Stimulated activated CD4-positive, alpha-beta T cell treated with anti-CD3 and anti-CD28 coated beads, TNF-alpha, amount 100 ng/mL, for 1 hour (primary cell): ENCODE data around the gene RGS16.
"Not testable (repeated sequence)": the region's sequence is repeated elsewhere in the genome, so short reads cannot be mapped to it uniquely, and the experiment has no call there.

Source experiments
- DNase-seq, 3 donors: peaks; one replicate each; pipeline ENCODE4 v3.0.0-alpha.2; 2020; ENCODE audit warnings: low read depth in 3 of 3, low spot score in 1 of 3

Gene RGS16, protein sequence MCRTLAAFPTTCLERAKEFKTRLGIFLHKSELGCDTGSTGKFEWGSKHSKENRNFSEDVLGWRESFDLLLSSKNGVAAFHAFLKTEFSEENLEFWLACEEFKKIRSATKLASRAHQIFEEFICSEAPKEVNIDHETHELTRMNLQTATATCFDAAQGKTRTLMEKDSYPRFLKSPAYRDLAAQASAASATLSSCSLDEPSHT

DNA sequence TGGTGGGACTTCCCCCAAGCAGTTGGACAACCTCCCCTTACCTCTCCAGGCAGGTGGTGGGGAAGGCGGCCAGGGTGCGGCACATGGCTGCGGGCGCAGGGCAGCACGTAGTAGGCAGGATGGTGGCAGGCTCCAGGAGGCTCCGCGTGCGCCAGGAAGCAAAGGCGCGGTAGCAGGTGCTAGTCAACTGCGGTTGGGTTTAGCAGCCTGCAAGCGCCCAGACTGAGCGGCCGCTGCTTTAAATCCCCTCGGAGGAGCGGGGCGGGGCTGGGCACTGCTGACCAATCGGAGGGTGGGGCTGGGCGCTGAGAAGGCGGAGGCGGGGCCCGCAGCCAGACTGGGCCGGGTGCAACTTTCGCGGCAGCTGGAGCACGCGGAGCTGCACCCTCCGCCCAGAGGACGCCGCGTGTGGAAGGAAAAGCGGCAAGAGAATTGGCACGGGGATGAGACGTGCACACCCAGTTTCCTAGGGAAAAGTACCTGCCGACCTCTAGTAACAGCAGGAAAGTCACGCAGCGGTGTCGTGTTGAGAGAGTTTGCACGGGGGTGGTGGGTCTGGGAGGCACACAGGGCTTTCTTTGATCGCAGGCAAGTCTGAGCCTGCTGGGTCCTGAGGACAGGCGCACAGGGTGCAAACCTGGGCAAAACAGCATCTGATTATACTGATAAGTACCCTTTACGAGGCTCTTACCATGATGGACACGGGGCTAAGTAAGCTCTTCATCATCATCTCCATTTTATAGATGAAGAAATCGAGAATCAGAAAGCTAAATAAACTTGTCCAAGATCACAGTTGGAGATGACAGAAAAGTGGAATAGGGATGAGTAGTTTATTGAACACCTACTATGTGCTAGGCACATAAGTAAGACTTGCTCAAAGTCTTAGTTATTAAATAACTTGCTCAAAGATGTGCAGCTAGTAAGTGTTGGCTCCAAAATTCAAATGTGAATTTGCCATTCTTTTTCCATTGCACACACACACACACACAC lies at the start of gene RGS16:
RGS16 (minus strand) TSS at position 215 of the 990 bp plus-strand sequence; CDS start at position 85, 130 bp downstream.
- peak; percentile 84 to 91 (median 84) for DNase-seq

DNA sequence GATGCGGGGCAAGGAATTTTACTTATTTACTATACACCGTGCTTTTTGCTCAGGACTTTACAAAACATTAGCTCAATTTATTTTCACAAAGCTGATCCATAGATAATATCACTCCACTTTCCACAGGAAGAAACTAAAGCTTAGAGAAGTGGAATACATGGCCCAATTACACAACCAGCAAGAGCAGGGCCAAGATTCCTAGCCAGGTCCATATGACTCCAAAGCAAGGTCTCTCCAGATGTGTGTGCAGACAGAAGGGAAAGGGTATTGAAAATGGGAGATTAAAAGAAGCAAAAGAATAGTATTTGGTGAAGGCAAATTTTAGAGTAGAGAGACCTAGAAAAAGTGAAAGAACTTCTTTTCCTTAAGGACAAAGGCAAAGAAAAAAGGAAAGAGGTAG lies 49.8 kb upstream of the RGS16 start:
- DNase-seq, result no peak

DNA sequence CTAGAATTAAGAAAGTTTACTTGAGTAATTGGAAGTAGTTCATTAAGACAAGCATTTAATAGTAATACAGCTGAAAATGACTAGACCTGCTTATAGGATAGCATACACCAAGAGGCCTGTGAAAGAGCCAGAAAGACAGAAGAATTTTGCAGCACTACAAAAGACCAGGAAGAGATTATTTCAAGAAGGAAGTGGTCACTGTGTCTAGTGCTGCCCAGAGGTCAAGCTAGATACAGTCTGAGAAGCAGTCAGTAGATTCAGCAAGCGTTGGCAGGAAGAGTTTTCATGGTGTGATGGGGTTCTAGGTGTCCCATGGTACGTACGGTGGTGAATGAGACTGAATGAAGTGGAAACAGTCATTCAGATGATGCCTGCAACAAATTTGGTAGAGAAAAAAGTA lies 48.7 kb upstream of the RGS16 start:
- no peak for DNase-seq

DNA sequence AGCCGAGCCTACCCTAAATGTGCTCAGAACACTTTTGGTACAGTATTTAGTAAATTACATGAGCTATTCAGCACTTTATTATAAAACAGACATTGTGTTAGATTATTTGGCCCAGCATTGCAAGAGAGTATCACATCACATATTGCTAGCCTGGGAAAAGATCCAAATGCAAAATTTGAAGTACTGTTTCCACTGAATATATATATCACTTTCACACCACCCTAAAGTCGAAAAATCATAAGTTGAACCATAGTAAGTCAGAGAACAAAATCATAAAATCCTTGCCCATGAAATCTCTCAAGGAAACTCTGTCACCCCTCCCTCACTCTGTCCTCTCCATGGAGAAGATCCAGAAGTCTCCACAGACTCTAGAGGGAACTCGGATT lies 47.1 kb upstream of the RGS16 start:
- DNase-seq, result no peak

DNA sequence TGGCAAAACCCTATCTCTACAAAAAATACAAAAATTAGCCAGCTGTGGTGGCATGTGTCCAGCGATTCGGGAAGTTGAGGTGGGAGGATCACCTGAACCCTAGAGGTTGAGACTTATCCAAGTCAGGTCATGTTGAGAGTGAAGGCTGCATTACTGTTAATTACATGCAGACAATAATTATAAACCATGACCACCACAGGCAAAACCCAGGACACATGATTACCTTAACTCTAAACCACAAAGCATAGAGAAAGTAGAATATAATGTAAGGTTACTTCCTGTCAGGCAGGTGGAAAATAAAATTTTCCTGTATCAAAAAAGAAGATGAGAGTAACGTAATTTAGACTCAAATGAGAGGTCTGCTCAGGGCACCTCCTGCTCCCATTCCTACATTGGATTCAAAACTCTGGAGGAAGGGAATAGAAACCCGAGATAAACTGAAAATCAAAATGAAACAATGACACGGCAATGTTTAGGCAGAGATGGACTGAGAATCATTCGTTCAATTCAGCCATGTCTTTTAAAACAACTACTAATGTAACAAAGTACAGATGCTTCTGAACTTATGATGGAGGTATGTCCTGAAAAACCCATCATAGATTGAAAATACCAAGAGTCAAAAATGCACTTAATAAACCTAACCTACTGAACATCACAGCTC lies 46.6 kb upstream of the RGS16 start:
- no peak for DNase-seq

DNA sequence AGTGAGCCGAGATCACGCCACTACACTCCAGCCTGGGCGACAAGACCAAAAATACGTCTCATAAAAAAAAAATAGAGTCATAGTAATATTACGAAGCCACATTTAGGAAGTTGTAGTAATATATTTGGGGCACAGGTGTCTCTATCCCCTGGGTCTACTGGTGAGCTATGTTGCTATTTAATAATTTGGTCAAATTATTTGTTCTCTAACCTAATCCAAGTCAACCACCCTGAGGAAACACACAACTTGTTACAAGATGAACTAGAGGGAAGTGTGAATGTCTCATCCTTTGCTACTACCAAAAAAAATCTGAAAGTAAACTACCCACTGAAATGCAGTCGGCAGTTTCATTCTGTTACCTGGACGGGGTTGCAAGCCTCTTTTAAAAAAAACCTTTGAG lies 44.9 kb upstream of the RGS16 start:
- no peak for DNase-seq

DNA sequence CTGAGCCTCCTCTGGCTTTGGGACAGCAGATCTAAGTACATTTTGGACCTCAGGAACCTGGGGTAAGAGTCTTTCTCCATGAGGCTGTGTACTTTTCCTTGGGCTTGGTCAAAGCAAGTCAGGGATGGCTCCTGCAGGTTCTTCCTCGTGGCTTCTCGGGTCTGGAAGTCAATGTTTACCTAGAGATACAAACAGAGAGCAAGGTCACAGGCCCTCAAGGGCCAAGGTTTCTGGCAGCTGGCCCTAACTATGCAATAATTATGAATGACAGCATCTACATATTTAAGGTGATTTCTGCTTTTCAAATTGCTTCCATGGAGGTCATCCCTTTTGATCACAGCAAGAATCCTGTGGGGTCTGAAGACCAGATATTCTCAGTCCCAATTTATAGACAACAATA lies 42.5 kb upstream of the RGS16 start:
- no peak for DNase-seq

DNA sequence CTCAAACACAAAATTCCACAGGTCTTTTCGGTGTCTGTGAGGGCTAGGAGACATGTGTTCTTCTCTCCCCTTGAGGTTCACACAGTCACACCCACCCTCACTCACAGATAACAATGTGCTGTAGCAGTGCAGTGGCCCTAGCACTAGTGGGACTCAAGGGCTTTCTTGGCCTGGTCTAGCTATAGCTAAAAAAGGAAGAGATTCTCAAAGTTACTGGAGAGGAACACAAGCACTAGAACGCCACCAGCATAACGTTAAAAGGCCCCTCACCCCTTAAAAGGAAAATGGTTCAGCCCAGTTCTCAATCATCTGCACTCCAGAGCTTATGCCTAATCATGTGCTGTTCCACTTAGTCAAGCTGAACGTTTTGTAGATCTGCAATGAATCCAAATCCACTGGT lies 40.7 kb upstream of the RGS16 start:
- no peak for DNase-seq

DNA sequence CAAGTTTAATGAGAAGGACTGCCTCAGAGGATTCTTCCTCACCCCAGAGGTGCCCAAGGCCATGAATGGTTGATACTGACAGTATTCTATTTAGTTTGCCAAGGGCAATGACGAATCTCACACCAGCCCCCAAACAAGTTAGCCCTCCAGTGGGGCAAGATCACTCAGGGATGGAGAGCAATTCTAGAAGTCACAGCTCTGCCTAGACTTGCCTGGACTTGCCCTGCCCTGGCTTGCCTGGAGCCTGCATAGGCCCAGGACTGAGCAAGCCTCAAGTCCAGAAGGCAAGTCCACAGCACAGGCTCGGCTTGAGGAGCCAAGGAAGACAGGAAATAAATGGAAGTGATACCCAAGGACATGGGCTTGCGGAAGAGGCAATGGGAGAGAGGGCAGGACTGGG lies 39.5 kb upstream of the RGS16 start:
- DNase-seq, result no peak

DNA sequence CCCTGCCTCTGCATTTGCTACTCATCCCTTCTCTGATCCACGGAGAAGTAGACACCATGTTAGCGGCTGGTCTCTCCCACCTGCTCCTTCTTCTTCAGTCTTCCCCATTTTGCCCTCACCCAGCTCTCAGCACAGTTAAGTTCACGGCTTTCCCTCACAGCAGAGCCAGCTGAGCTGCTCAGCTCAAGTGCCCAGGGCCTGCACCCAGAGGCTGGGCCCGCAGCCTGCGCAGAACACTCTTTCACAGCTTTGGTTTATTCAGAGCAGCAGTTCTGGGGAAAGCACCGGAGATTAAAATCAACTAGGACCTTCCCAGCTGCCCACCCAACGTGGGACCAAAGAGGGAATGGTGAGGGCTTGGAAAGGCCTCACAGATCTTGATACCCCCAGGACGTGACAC lies 38.3 kb upstream of the RGS16 start:
- DNase-seq, result no peak

DNA sequence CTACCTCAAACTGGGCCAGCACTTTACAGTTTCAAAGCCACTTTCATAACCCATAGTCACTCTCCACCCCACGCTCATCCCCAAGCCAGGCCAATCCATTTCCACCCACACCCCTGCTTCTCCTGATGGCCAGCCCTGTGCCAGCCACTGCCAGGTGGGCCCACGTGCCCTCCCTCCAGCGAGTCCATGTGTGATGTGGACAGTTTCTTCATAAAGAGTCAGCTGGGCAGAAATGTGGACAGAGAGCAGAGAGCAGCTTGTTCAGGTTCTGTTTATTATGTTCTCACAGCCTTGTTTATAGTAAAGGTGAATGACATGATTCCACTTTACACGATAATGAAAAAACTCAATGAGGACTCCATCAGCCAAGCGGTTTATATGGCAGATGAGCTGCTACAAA lies 37.4 kb upstream of the RGS16 start:
- no peak for DNase-seq

DNA sequence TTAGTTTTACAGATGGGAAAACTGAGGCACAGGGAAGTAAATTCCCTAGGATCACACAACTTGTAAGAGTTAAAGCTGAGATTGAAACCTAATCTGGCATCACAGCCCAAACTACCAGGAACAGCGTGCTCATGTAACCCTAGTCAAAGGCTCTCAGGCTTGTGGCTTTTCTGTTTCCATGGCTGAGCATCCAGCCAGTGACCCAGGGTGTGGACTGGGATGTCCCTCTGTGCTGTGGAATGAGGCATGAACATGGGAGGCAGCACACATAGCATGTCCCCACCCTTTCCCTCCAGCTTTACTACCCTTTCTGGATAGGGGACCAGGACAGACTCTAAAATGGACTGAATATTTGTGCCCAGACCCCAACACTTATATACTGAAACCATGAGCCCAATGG lies 35.1 kb upstream of the RGS16 start:
- DNase-seq, result no peak

DNA sequence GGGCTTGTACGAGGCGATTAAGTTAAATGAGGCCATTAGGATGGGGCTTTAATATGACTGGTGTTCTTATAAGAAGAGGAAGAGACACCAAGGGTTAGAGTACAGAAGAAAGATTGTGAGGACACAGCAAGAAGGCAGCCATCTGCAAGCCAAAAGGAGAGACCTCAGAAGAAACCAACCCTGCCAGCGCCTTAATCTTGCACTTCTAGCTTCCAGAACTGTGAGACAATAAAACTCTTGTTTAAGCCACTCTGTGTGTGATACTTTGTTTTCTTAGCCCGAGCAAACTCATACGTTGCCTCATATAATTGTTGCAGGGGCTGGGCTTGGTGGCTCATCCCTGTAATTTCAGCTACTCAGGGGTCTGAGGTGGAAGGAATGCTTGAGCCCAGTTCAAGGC lies 33.6 kb upstream of the RGS16 start:
- no peak for DNase-seq

DNA sequence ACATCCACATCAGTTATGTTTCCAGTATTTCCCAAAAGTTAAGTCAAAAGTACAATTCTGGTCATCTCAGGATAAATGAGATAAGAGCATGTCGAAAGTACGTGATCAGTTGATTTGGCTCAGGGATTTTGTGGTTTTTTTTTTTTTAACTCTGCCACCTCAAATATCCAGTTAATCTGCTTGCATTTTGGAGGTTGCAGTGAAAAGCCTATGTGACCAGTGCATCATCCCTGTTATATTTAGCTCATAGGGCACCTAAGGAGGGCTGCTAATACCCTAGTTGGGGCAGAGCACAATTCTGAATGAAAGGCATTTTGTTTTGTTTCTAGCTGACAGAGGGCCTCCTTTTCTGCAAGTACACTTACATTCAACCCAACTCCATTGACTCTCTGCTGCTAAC lies 31.7 kb upstream of the RGS16 start:
- DNase-seq, result no peak

DNA sequence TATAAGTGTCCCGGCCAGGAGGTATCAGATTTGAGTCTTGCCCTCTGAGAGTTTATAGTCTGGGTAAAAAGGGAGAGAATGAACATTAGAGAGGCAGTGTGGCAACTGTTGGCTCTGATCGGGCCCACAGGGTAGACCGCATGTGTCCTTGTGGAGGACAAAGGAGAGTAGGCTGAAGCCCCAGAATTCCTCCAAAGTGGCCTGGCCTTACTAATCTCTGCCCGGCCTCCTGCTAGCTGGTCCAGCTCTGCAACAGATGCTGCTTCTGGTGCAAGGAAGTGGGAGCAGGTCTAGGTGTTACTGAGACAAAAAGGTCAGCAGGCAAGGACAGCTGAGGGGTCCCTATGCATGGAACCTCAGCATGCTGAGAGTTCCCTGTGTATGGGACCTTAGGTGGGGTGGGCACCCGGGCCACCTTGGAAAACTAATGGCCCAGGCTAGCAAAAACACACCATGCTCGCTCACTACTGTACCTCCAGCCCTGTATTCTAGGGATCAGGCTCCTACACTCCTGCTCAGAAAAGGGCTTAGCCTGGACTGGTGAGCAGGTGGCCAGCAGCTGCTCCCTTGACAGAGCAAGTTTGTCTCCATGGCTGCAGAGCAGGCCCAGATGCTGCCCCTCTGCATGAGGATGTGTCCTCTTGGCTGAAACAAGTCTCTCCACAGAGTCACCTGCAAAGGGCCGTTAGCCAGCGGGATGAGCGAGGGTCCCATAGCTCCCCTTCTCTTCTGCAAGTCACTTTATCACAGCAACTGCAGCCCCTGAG lies 30.3 kb upstream of the RGS16 start:
- DNase-seq, result no peak

DNA sequence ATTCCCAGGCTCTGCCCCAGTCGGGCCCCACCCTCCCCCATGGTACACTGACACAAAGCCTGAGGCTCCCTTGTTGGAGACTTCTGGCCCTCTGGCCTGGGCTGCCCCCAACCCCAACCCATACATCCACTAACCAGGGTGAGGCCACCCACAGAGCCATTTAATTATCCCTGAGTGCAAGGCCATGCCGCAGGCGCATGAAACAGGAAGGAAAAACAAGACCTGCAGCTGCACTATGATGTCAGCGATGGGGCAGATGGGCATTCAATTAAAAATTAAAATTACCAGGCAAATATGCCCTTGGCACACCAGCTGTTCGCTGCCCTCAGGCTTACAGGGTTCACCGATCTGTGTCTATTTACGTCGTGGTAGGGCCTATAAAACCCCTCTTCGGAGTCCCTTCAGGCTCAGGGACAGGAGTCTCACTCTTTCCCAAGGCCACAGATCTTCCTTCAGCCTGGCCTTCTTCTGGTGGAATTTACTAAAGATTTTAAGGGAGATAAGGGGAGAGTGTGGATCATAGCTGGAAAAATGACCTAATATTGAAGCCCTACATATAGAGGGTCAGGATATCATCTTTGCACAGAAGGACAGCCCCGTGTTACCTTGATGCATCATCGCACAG lies 29.6 kb upstream of the RGS16 start:
- no peak for DNase-seq

DNA sequence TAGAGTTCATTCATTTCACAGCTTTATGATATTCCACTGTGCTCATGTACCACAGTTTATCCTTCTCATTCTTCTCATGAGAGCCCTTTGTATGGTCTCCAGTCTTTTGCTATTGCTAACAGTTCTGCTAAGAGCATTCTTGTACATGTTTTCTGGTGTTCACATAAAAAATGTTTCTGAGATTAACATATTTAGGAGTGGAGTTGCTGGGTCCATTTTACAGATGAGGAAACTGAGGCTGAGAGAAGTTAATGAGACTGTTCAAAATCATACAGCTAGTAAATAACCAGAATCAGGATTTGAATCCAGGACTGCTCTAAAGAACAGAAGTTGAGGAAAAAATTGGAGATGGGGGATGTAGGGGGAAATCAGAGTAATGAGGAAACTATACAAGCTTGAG lies 28.8 kb upstream of the RGS16 start:
- DNase-seq, result no peak

DNA sequence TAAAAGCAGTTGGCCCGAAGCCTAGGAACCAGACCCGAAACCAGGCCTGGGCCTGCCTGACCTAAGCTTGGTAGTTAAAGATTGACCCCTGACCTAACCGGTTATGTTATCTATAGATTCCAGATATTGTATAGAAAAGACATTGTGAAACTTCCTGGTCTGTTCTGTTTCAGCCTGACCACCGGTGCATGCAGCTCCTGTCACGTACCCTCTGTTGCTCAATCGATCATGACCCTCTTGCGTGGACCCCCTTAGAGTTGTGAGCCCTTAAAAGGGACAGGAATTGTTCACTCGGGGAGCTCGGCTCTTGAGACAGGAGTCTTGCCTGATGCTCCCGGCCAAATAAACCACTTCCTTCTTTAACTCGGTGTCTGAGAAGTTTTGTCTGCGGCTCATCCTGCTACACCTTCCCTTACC lies 28.3 kb upstream of the RGS16 start:
- not testable (repeated sequence) for DNase-seq

DNA sequence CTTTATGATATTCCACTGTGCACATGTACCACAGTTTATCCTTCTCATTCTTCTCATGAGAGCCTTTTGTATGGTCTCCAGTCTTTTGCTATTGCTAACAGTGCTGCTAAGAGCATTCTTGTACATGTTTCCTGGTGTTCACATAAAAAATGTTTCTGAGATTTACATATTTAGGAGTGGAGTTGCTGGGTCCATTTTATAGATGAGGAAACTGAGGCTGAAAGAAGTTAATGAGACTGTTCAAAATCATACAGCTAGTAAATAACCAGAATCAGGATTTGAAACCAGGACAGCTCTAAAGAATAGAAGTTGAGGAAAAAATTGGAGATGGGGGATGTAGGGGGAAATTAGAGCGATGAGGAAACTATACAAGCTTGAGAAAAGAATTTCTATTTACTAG lies 27.8 kb upstream of the RGS16 start:
- DNase-seq, result no peak

DNA sequence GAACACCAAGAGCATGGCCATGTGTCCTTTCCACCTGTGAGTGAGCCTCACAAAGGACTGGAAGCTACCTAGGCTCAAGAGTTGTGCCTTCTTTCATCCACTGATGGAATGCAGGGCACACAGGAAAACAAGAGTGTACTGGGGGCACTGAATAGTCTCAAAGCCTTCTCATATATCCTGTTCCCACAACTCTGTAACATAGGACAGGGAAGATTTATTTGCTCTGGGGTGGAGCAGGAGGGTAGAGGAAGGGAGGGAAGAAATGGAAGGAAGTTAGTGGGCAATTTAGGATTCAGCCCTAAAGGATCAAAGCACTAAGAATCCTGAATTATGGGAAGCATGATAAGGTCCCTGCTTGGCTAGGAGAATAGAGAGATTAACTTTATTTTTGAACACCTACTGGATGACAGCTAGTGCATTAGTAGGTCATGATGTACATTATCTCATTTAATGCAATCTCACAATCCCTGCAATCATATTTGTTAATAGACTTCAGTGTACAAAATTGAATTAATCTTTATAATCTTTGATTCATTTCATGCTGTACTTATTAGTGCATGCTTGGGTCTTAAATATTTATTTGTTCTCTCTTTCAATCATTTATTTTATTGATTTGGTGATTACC lies 27.0 kb upstream of the RGS16 start:
- DNase-seq, result no peak
